Globus pallidus (tissue), 1 donor: ENCODE results near the gene KIRREL2.

Experiments used
- DNase-seq: peaks from one replicate; pipeline ENCODE4 v3.0.0-alpha.2; 2015; ENCODE audit warnings: low spot score

The KIRREL2 gene

DNA sequence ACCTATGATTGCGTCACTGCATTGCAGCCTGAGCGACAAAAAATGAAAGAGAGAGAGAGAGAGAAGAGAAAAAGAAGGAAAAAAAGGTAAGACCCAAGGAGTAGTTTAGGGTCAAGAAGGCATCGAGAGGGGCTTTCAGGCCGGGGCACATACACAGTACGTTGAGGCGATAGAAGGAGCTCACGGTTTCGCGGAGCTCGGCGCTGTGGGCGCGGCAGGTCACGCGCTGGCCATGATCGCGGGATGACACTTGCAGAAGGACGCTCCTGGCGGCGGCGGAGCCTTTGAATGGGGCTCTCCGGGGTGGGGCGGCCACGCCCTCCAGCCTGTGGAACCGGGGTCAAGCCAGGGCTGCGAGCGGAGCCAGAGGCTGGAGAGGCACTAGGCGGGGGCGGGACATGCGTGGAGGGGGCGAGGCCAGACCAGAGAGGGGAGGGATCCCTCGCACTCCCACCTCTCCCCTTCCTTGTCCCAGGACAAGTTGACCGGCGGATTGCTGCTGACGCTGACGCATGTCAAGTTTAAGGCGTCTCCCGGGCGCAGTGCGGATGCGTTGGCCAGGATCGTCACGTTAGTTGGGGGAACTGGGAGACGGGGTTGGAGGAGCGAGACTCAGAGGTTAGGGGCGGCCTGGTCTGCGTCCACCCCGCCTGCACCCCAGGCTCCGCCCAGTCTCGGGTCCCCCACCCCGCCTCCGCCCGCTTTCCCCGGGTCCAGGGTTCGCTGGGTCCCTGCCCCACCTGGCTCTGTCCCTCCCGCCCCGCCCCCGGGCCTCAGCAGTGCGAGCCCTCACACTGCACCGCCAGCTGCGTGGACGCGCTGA is 11.3 kb upstream of the KIRREL2 start:
- DNase-seq = no peak

- DNase-seq = no peak
These were observed 10.6 kb upstream of the KIRREL2 start for GRCh38 chr19:35846038-35846668.

DNA sequence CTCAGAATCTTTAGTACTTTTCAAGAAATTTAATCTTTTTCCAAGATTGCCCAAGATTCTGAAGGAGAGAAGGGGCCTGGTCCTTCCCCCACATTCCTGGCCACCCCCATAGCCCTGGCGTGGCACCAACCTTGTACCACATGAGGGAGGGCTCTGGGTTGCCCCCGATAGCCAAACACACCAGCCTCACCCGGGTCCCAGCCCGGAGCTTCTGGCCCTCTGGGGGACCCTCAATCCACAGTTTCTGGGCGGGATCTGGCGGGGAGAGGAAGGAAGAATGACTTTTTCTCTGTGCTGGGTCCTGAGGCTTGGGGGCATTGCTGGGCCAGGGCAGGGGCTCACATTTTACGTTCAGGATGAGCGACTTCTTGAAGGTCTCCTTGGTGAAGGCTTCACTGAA is 8.8 kb upstream of the KIRREL2 start:
- DNase-seq = no peak

GRCh38 chr19:35848486-35848885 is 8.2 kb upstream of the KIRREL2 start:
- DNase-seq = no peak

DNA sequence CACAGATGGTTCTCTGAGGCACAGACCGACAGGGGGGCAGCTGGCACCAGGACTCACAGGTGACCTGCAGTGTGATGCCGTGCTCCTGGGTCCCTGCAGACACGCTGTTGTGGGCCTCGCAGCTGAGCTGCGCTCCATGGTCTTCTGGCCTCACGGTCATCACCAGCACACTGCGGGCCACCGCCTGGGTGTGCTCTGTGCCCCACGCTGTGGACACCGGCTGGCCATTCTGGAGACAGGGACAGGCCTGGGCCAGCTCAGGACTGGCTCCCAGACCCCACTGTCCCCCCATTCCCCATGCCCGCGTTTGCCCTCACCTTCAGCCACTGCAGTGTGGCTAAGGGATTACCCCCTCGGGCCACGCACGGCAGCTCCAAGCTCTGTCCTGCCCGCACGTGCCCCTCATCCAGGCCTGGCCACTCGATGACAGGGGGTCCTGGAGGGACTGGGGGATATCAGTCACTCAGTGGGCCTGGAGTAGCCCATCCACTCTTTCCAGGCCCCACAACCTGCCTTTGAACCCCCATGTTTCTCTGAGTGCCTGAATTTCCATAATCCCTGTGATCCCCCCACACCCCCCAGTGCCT is 7.7 kb upstream of the KIRREL2 start:
- no peak for DNase-seq

- no peak for DNase-seq
These were observed 5.3 kb upstream of the KIRREL2 start for GRCh38 chr19:35851213-35852028.

DNA sequence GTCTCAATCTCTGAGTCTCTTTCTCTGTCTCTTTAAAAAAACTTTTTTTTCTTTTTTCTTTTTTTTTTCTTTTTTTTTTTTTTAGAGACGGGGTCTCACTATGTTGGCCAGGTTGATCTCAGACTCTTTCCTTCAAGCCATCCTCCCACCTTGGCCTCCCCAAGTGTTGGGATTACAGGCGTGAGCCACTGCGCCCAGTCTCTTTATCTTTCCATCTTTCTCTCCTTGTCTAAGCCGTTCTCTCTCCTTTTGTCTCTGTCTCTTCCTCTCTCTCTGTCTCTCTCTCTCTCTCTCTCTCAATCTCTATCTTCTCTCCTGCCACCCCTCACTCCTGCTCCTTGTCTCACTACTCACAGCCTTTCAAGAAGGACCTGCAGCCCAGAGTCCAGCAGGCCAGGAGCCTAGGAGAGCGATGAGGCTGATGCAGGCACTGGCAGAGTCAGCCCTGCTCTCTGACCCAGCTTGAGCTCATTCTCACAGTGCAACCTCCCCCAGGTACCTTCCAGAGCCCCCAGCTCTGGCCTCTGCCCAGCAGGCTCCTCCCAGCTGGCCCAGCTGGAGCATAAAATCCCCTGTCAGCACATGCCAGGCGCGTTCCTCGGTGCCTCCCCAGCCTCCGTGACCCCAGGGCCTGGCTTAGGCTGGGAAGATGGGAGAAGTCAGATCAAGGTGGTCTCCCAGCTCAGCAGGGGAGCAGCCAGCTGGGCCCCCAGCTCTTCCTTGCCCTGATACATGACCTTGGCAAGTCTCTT is 4.5 kb upstream of the KIRREL2 start, which contains the start of gene NPHS1:
TSS of gene NPHS1 (minus strand) at position 476 of the 752 bp plus-strand sequence. CDS start 667 bp downstream, outside the sequence.
- no peak for DNase-seq

DNA sequence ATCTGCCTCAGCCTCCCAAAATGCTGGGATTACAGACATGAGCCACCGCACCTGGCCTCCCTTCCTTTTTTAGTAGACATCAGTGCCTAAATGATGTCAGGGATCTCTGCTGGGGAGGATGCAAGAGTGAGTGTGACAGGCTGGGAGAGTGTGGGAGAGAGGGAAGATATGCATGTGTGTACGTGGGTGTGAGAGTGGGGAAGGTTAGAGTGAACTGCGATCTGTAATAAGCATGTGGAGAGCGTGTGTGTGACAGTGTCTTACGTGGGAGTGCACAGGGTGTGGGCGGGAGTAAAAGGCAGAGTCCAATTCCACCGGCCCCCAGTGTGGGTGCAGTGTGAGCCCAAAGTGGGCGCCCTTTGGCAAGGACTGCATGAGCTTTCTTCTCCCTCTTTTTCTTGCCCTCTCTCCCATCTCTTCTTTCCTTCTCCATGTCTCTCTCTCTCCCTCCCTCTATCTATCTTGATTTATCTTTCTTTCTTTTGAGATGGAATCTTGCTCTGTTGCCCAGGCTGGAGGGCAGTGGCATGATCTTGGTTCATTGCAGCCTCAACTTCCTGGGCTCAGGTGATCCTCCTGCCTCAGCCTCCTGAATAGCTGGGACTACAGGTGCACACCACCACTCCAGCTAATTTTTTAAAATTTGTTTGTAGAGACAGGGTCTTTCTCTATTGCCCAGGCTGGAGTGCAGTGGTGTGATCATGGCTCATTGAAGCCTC is 3.5 kb upstream of the KIRREL2 start:
- DNase-seq = no peak

DNA sequence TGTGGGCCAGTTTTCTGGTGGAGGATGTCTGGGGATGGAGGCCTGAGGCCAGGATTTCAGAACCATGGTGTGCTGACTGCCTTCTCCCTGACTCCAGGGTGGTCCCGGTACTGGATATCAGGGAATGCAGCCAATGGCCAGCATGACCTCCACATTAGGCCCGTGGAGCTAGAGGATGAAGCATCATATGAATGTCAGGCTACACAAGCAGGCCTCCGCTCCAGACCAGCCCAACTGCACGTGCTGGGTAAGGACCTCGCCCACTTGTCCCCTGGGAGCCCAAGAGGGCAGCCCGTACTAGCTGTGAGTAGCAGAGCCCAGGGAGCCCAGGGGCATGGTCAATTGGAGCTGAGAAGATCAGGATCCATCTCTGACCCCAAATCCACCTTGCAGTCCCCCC is 1.6 kb downstream of the KIRREL2 start:
- no peak for DNase-seq

- DNase-seq = no peak
These were observed 2.7 kb downstream of the KIRREL2 start for GRCh38 chr19:35859414-35859813.

DNA sequence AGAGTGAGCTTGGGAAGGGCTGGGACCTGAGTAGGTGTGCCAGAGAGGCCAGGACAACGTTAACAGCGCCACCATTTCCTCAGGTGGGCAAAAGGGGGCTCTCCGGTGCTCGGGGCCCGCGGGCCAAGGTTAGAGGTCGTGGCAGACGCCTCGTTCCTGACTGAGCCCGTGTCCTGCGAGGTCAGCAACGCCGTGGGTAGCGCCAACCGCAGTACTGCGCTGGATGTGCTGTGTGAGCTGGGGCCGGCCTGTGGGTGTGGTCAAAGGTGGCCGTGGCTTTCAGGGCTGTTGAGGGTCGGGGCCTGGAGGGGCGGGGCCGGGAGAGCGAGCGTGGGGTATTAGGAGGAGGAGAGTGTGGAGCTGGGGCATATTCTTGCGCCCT is 3.7 kb downstream of the KIRREL2 start:
- DNase-seq = no peak

DNA sequence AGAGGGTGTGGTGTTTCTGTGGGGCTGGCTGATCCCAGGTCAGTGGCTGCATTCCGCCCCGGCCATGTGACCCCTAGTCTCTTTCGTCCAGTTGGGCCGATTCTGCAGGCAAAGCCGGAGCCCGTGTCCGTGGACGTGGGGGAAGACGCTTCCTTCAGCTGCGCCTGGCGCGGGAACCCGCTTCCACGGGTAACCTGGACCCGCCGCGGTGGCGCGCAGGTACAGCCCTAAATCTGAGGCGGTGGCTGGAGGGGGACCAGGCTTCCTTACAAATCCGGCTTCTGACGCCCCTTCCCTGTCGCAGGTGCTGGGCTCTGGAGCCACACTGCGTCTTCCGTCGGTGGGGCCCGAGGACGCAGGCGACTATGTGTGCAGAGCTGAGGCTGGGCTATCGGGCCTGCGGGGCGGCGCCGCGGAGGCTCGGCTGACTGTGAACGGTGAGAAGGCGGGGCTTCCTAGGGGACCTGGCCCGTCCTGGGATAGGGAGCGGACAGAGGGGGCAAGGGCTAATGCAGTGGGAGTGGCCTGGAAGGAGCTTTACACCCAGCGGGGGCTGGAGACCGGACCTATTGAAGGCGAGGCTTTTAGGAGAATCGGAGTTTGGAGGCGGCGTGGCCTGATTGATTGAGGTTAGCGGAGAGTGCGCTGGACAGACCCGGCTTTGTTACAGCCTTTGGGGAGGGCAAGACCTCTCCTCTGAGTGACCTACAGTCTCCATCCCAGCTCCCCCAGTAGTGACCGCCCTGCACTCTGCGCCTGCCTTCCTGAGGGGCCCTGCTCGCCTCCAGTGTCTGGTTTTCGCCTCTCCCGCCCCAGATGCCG is 4.3 kb downstream of the KIRREL2 start:
- DNase-seq = no peak

- DNase-seq = no peak
These were observed 5.0 kb downstream of the KIRREL2 start for GRCh38 chr19:35861640-35862160.

DNA sequence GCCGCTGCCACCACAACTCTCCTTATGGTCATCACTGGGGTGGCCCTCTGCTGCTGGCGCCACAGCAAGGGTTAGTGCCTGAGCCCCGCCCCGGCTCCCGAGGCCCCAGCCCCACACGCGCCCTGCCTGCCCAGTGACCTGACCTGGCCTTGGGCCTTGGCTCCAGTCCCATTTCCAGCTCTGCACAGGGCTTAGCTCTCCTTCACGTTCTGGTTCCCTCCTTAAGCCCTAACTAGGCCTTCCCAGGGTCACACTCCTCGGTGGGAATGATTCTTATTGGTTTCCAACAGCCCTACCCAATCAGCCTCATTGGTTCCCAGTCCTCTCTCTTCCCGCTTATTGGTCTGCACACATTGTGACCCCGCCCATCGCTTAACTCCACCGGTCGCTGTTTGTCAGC is 5.8 kb downstream of the KIRREL2 start:
- DNase-seq = no peak

- DNase-seq = no peak
These were observed 6.3 kb downstream of the KIRREL2 start for GRCh38 chr19:35863018-35863417.

- DNase-seq = peak; percentile 94
These were observed 11.6 kb downstream of the KIRREL2 start, which contains the start of gene APLP1 for GRCh38 chr19:35868172-35868822. Gene APLP1, plus strand, starts transcription at chr19:35868574. Its CDS starts 63 bp downstream, at chr19:35868637.

DNA sequence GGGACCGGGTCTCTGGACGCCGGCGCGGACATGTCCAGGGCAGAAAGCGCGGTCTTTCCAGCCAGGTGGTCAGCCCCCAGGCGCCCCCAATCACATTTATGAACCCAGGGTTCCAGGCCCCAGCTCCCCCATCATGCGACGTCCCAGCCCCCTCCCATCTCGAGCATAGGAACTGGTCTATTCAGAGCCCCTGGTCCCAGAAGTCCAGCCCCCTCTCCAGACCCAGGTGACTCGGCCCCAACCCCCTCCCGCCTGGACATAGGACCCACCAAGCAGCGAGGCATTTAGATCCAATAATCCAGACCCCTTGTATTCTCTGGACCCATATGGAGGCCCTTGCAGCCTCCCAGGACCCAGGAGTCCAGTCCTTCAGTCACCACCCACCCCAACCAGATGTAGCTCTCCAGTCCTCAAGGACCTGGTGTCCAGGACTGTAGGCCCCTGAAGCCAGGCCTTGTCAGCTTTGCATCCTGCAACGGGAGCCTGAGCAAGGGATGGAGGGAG is 12.2 kb downstream of the KIRREL2 start:
- DNase-seq = no peak

GRCh38 chr19:35869327-35870123 is 12.8 kb downstream of the KIRREL2 start:
- DNase-seq = peak; percentile 85
